Neural crest cell (in vitro differentiated cells): ENCODE measurements around the gene UBE2O. TPM values are rescaled to one million over a fixed set of nuclear protein-coding genes. Genes with fewer than 3 reads are reported as not detected.

Experiments
- DNase-seq: peaks from one replicate; pipeline ENCODE4 v3.0.0; 2021; ENCODE audit warnings: low read depth, mixed read lengths, low spot score
- H3K27ac Mint-ChIP-seq: one replicate; pipeline ENCODE4 v1.8.0; 2021; ENCODE audit warnings: mild to moderate bottlenecking, mixed read lengths; ENCODE audit not compliant: unreplicated experiment
- H3K27me3 Mint-ChIP-seq: 2 replicates; pipeline ENCODE4 v1.8.0; 2021; ENCODE audit warnings: low read depth, mild to moderate bottlenecking, mixed read lengths
- H3K36me3 Mint-ChIP-seq: 2 replicates; pipeline ENCODE4 v1.8.0; 2021; ENCODE audit warnings: low read depth, mild to moderate bottlenecking, mixed read lengths
- H3K4me1 Mint-ChIP-seq: 2 replicates; pipeline ENCODE4 v1.8.0; 2021; ENCODE audit warnings: mixed read lengths
- H3K4me3 Mint-ChIP-seq: one replicate; pipeline ENCODE4 v1.8.0; 2021; ENCODE audit warnings: mild to moderate bottlenecking, mixed read lengths
- H3K9me3 Mint-ChIP-seq: 2 replicates; pipeline ENCODE4 v1.8.0; 2021; ENCODE audit warnings: mixed read lengths
- CTCF ChIP-seq: fragments of 200-600 bp; sonication (generic); conservative IDR thresholded peaks from 2 replicates; pipeline ENCODE4 v1.5.0; 2021; ENCODE audit warnings: antibody characterized with exemption, mild to moderate bottlenecking
- total RNA-seq: library from RNA; stranded (reverse); gene quantifications from 2 replicates; pipeline ENCODE4 v1.2.1, GENCODE V29; 2021

The UBE2O gene
- total RNA-seq, 1 donor from 2014 or later: 71.4 TPM

- Mint-ChIP-seq H3K9me3 (no peaks in the 10 kb centered on the region), H3K27ac (peak overlapping the region; percentile 68), H3K4me1 (peaks cover 78% of the 10 kb centered on the region), H3K4me3 (peak overlapping the region; percentile 38), H3K36me3 (no peaks in the 10 kb centered on the region), H3K27me3 (no peaks in the 10 kb centered on the region)
- no peak for DNase-seq
- TF ChIP-seq CTCF: no peak
Measured at GRCh38 chr17:76444518-76445311, 8.2 kb downstream of the UBE2O start.

DNA sequence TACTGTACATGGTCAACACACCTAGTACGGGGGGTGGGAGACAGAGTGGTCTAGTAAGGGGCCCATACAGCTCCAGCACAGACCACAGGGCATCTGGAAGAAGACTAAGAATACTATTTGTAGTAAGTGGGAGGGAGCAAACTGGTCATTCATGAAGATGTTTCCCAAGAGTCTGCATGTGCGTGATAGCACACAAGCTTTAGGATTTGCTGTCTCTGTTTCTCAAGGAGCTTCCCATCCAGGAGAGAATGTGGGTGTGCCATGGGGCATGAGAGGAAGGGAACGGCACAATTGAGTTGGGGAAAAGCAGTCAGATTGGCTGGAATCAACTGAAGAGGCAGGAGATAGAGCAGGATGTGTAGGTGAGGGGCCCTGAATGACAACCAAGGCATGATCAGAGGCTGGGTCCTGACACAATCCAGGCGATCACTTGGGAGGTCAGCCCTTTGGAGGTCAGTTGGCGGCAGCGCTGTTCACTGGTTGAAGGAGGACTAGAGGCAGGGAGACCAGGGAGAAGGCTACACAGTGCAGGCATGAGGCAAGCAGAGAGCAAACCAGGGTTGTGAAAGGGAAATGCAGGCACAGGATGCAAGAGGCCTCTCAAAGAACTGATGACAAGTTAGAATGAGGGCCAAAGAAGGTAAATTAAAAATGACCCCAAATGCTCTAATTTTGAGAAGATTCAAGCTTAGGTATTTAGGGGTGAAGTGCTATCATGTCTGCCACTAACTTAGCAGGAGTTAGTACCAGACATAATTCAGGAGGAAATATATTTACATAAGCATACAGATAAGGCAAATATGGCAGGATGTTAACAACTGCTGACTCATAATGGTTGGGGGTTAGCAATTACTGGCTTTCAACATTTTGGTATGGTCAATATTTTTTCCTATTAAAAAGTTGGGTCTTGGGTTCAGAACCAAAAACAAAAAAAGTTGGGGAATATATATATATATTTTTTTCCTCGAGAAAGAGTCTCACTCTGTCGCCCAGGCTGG lies 10.3 kb downstream of the UBE2O start:
- H3K27ac Mint-ChIP-seq: no peak overlapping the region
- no peak overlapping the region for H3K4me3 Mint-ChIP-seq
- no peak for DNase-seq
- no peak for TF ChIP-seq CTCF
- H3K9me3 Mint-ChIP-seq: no peaks in the 10 kb centered on the region
- no peaks in the 10 kb centered on the region for H3K27me3 Mint-ChIP-seq
- H3K4me1 Mint-ChIP-seq: peaks cover 80% of the 10 kb centered on the region
- no peaks in the 10 kb centered on the region for H3K36me3 Mint-ChIP-seq

GRCh38 chr17:76441686-76442340 lies 11.1 kb downstream of the UBE2O start:
- H3K9me3 Mint-ChIP-seq: no peaks in the 10 kb centered on the region
- no peak overlapping the region for H3K4me3 Mint-ChIP-seq
- peaks cover 73% of the 10 kb centered on the region for H3K4me1 Mint-ChIP-seq
- DNase-seq: no peak
- TF ChIP-seq CTCF: no peak
- no peaks in the 10 kb centered on the region for H3K36me3 Mint-ChIP-seq
- H3K27ac Mint-ChIP-seq: no peak overlapping the region
- no peaks in the 10 kb centered on the region for H3K27me3 Mint-ChIP-seq

- no peak for TF ChIP-seq CTCF
- DNase-seq: no peak
- no peaks in the 10 kb centered on the region for H3K9me3 Mint-ChIP-seq
- no peak overlapping the region for H3K4me3 Mint-ChIP-seq
- H3K4me1 Mint-ChIP-seq: peaks cover 69% of the 10 kb centered on the region
- H3K27me3 Mint-ChIP-seq: no peaks in the 10 kb centered on the region
- H3K27ac Mint-ChIP-seq: no peak overlapping the region
- H3K36me3 Mint-ChIP-seq: no peaks in the 10 kb centered on the region
Measured at GRCh38 chr17:76440751-76441362, 12.1 kb downstream of the UBE2O start.

GRCh38 chr17:76439314-76439928 lies 13.5 kb downstream of the UBE2O start:
- H3K27me3 Mint-ChIP-seq: no peaks in the 10 kb centered on the region
- DNase-seq: no peak
- H3K4me3 Mint-ChIP-seq: no peak overlapping the region
- no peaks in the 10 kb centered on the region for H3K9me3 Mint-ChIP-seq
- H3K4me1 Mint-ChIP-seq: peaks cover 55% of the 10 kb centered on the region
- H3K27ac Mint-ChIP-seq: no peak overlapping the region
- no peaks in the 10 kb centered on the region for H3K36me3 Mint-ChIP-seq
- TF ChIP-seq CTCF: no peak
